GM13977 (cell line): ENCODE measurements around the gene TPD52L1.
"Not testable (repeated sequence)": the region's sequence is repeated elsewhere in the genome, so short reads cannot be mapped to it uniquely, and the experiment has no call there.

ENCODE experiments used
- DNase-seq: peaks from one replicate; pipeline ENCODE4 v3.0.0; 2012; ENCODE audit warnings: low spot score
- CTCF ChIP-seq: IDR thresholded peaks from 2 replicates; pipeline ENCODE4 v1.5.1; 2012; ENCODE audit warnings: mild to moderate bottlenecking, control low read depth; ENCODE audit not compliant: insufficient read depth; ENCODE audit errors: extremely low read depth, missing control alignments
- in situ Hi-C: fragments of 300-500 bp; cut with MboI; formaldehyde crosslinking; loops from one replicate; pipeline ENCODE4 v1.12.0; 2022; ENCODE audit warnings: low sequenced_read_pairs, low pct_unique_long_range_greater_than_20kb, mixed read lengths, inconsistent platforms; ENCODE audit not compliant: unreplicated experiment

Gene TPD52L1

GRCh38 chr6:125154118-125154760, 666 bp downstream of the TPD52L1 start:
- DNase-seq, result peak; percentile 46
- in situ Hi-C loops, result no loop called here
- no peak for TF ChIP-seq CTCF

- peak; percentile 20 for DNase-seq
- in situ Hi-C loops, result no loop called here
- TF ChIP-seq CTCF, result peak; percentile 22
Measured at GRCh38 chr6:125154761-125155135, 1.2 kb downstream of the TPD52L1 start.

GRCh38 chr6:125155344-125155743, 1.8 kb downstream of the TPD52L1 start:
- in situ Hi-C loops, result no loop called here
- DNase-seq, result no peak
- TF ChIP-seq CTCF, result no peak

- in situ Hi-C loops, result no loop called here
- no peak for DNase-seq
Measured at GRCh38 chr6:125156496-125156895, 2.9 kb downstream of the TPD52L1 start.

GRCh38 chr6:125157280-125157679, 3.7 kb downstream of the TPD52L1 start:
- DNase-seq, result no peak
- TF ChIP-seq CTCF, result no peak
- in situ Hi-C loops, result no loop called here

More at GRCh38 chr6:125156496-125156895, 2.9 kb downstream of the TPD52L1 start:
- no peak for TF ChIP-seq CTCF

GRCh38 chr6:125157725-125158124, 4.2 kb downstream of the TPD52L1 start:
- DNase-seq, result no peak
- in situ Hi-C loops, result no loop called here
- TF ChIP-seq CTCF, result no peak

- in situ Hi-C loops, result not testable (repeated sequence)
Measured at GRCh38 chr6:125163339-125163738, 9.8 kb downstream of the TPD52L1 start.

More at GRCh38 chr6:125163339-125163738, 9.8 kb downstream of the TPD52L1 start:
- DNase-seq, result not testable (repeated sequence)
